Activated naive CD8-positive, alpha-beta T cell treated with anti-CD3 and anti-CD28 coated beads for 36 hours (primary cell): ENCODE measurements around the gene CALM3. TPM values are rescaled to one million over a fixed set of nuclear protein-coding genes. Genes with fewer than 3 reads are reported as not detected.
"Not testable (repeated sequence)": the region's sequence is repeated elsewhere in the genome, so short reads cannot be mapped to it uniquely, and the experiment has no call there.

Experiments
- DNase-seq: peaks from one replicate; pipeline ENCODE4 v3.0.0; 2021
- H3K27ac Mint-ChIP-seq: one replicate; pipeline ENCODE4 v1.8.0; 2022; ENCODE audit warnings: mild to moderate bottlenecking, moderate library complexity, mixed read lengths
- H3K27me3 Mint-ChIP-seq: one replicate; pipeline ENCODE4 v1.8.0; 2022; ENCODE audit warnings: mild to moderate bottlenecking, mixed read lengths
- H3K36me3 Mint-ChIP-seq: one replicate; pipeline ENCODE4 v1.8.0; 2021; ENCODE audit warnings: mild to moderate bottlenecking, mixed read lengths
- H3K4me1 Mint-ChIP-seq: one replicate; pipeline ENCODE4 v1.8.0; 2021; ENCODE audit warnings: mixed read lengths
- H3K4me3 Mint-ChIP-seq: one replicate; pipeline ENCODE4 v1.8.0; 2022; ENCODE audit warnings: mild to moderate bottlenecking, moderate library complexity, mixed read lengths
- H3K9me3 Mint-ChIP-seq: one replicate; pipeline ENCODE4 v1.8.0; 2022; ENCODE audit warnings: mixed read lengths
- total RNA-seq, 2 experiments: library from RNA; stranded (reverse); gene quantifications; one replicate each; pipeline ENCODE4 v1.2.3, GENCODE V29; 2021

The CALM3 gene
- total RNA-seq, result 100 to 1,000 TPM; 567 TPM

DNA sequence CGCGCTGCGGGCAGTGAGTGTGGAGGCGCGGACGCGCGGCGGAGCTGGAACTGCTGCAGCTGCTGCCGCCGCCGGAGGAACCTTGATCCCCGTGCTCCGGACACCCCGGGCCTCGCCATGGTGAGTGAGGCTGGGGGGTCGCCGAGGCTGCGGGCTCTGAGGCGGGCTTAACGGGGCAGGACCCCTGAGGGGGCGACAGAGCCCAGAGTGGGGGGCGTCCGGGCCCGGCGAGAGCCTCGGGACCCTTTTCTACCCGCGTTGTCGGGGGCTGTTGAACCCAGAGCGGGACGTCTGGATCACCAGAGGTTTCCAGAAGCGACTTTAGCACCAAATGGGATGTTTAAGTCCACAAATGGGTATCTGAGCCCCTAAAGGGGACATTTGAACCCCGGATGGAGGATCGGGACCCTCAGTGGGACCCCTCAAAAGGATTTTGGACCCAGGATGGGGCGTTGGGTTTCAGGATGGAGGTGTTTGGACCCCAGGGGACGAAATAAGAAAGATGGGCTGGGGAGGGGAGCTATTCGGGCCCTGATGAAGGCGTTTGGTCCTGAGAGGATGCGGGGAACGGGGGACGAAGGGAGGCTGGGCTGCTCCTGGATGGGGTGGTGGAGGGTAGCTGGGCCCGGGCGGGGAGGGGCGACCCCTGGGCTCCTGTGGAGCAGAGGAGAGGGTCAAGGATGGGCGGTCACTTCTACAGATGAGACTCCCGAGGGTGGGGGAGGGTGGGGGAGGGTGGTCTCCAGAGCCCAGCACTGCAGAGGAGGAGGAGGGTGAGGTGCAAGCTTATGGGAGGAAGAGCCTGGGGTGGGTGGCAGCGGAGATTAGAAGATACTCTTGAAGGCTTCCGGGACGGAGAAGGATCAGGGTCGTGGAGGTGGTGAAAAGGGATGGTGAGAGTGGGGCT, at the start of gene CALM3:
CALM3 (plus strand) TSS at position 13 of the 907 bp plus-strand sequence; CDS start at position 118, 105 bp downstream.
- no peak for DNase-seq
- peaks cover 34% of the 10 kb centered on the region for H3K36me3 Mint-ChIP-seq
- no peaks in the 10 kb centered on the region for H3K27me3 Mint-ChIP-seq
- peak within 1 kb of the TSS; percentile 96 for H3K4me3 Mint-ChIP-seq
- peaks cover 30% of the 10 kb centered on the region for H3K4me1 Mint-ChIP-seq
- peaks cover 11% of the 10 kb centered on the region for H3K9me3 Mint-ChIP-seq
- peak within 1 kb of the TSS; percentile 100 for H3K27ac Mint-ChIP-seq

- Mint-ChIP-seq H3K27me3 (peaks cover 11% of the 10 kb centered on the region), H3K9me3 (peaks cover 25% of the 10 kb centered on the region), H3K36me3 (peaks cover 6% of the 10 kb centered on the region), H3K4me1 (no peaks in the 10 kb centered on the region), H3K4me3 (no peak overlapping the region), H3K27ac (no peak overlapping the region)
- DNase-seq, result no peak
These were observed 48.2 kb upstream of the CALM3 start for GRCh38 chr19:46552891-46553290.

DNA sequence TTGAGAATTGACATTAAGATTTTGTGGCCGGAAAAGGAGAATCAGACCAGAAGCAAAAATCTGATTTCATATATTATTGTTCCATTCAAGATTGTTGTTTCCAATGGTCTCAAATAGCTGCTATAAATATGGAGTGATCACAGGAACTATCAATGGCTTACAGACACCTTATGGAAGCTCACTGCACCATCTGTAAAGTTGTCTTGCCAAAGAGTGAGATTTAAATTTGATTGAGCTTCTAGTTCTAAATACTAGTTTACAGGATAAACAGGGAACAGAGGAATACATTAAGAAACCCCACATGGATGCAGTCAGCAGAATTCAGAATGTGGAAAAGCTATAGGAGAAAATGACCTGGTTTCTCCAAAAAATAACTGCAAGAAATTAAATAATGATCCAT, 47.0 kb upstream of the CALM3 start:
- no peak for DNase-seq
- peaks cover 6% of the 10 kb centered on the region for H3K36me3 Mint-ChIP-seq
- H3K27me3 Mint-ChIP-seq, result peaks cover 11% of the 10 kb centered on the region
- no peaks in the 10 kb centered on the region for H3K4me1 Mint-ChIP-seq
- H3K27ac Mint-ChIP-seq, result no peak overlapping the region
- peaks cover 25% of the 10 kb centered on the region for H3K9me3 Mint-ChIP-seq
- H3K4me3 Mint-ChIP-seq, result no peak overlapping the region

- Mint-ChIP-seq H3K4me1 (no peaks in the 10 kb centered on the region), H3K27ac (no peak overlapping the region), H3K27me3 (peaks cover 11% of the 10 kb centered on the region), H3K36me3 (peaks cover 6% of the 10 kb centered on the region), H3K4me3 (no peak overlapping the region), H3K9me3 (peaks cover 15% of the 10 kb centered on the region)
- DNase-seq, result no peak
These were observed 45.4 kb upstream of the CALM3 start for GRCh38 chr19:46555628-46556280.

DNA sequence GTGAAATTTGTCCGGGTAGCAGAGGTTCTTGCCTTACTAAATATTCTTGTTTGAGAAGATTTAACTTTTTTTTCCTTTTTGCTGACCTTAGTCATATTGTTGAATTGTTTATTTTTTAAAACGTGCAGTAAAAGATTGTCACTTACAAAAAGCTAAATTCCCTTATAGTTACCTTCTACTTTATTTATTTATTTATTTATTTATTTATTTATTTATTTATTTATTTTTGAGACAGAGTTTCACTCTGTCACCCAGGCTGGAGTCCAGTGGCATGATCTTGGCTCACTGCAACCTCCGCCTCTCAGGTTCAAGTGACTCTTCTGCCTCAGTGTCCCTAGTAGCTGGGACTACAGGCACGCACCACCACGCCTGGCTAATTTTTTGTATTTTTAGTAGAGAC, 44.7 kb upstream of the CALM3 start:
- H3K9me3 Mint-ChIP-seq, H3K27ac Mint-ChIP-seq, DNase-seq, H3K4me1 Mint-ChIP-seq, H3K4me3 Mint-ChIP-seq, H3K36me3 Mint-ChIP-seq, H3K27me3 Mint-ChIP-seq: not testable (repeated sequence)

GRCh38 chr19:46559203-46559602, 41.9 kb upstream of the CALM3 start:
- peaks cover under 1% of the 10 kb centered on the region for H3K27me3 Mint-ChIP-seq
- peaks cover 2% of the 10 kb centered on the region for H3K36me3 Mint-ChIP-seq
- H3K9me3 Mint-ChIP-seq, result peaks cover 3% of the 10 kb centered on the region
- H3K4me3 Mint-ChIP-seq, result no peak overlapping the region
- DNase-seq, result no peak
- H3K27ac Mint-ChIP-seq, result no peak overlapping the region
- no peaks in the 10 kb centered on the region for H3K4me1 Mint-ChIP-seq

DNA sequence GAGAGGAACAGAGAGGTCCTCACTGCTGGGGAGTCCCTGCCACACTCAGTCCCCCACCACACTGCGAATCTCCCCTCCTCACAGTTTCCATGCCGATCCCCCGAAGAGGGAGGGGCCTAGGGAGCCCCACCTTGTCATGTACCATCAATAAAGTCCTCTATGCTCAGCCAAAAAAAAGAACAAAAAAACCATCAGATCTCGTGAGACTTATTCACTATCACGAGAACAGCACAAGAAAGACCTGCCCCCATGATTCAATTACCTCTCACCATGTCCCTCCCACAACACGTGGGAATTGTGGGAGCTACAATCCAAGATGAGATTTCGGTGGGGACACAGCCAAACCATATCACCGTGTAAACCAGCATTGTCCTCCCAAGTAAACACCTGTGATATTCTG, 41.5 kb upstream of the CALM3 start:
- H3K27me3 Mint-ChIP-seq, H3K4me1 Mint-ChIP-seq, H3K27ac Mint-ChIP-seq, DNase-seq, H3K4me3 Mint-ChIP-seq, H3K9me3 Mint-ChIP-seq, H3K36me3 Mint-ChIP-seq: not testable (repeated sequence)

GRCh38 chr19:46564701-46565100, 36.4 kb upstream of the CALM3 start:
- no peak for DNase-seq
- Mint-ChIP-seq H3K27ac (no peak overlapping the region), H3K36me3 (no peaks in the 10 kb centered on the region), H3K4me1 (no peaks in the 10 kb centered on the region), H3K9me3 (no peaks in the 10 kb centered on the region), H3K4me3 (no peak overlapping the region), H3K27me3 (no peaks in the 10 kb centered on the region)

- Mint-ChIP-seq H3K4me1 (peaks cover 7% of the 10 kb centered on the region), H3K36me3 (no peaks in the 10 kb centered on the region), H3K9me3 (no peaks in the 10 kb centered on the region), H3K4me3 (no peak overlapping the region), H3K27ac (no peak overlapping the region), H3K27me3 (peaks cover 7% of the 10 kb centered on the region)
- peak; percentile 18 for DNase-seq
These were observed 29.6 kb upstream of the CALM3 start for GRCh38 chr19:46571495-46571894.

DNA sequence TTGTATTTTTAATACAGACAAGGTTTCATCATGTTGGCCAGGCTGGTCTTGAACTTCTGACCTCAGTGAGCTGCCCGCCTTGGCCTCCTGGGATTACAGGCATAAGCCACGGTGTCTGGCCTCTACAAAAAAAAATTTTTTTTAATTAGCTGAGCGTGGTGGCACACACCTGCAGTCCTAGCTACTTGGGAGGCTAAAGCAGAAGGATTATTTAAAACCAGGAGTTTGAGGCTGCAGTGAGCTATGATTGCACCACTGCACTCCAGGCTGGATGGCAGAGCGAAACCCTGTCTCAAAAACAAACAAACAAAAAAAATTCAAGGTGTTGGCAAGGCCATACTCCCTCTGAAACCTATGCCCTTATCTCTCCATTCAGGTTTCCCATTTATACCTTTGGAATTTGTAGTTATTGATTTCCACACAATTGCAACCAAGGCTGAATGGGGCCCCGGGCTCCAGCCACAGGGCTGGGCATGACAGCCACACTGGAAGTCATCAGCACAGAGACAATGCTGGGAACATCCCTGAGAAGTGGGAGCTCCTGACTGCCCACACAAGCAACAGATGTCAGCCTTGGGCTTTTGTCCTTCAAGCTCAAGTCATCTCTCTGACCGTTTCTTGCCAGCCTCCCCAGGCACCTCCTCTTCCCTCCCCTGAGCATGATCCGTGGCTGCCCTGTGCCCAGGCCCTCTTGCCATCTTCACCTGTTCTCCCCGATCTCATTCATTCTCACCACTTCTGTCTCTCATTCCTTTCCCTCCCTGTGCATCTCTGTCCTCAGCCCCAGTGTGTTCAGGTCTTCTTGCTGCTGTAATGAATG, 27.2 kb upstream of the CALM3 start:
- no peak overlapping the region for H3K4me3 Mint-ChIP-seq
- H3K27ac Mint-ChIP-seq, result no peak overlapping the region
- H3K36me3 Mint-ChIP-seq, result no peaks in the 10 kb centered on the region
- H3K4me1 Mint-ChIP-seq, result peaks cover 7% of the 10 kb centered on the region
- DNase-seq, result no peak
- H3K9me3 Mint-ChIP-seq, result no peaks in the 10 kb centered on the region
- H3K27me3 Mint-ChIP-seq, result peaks cover 7% of the 10 kb centered on the region

DNA sequence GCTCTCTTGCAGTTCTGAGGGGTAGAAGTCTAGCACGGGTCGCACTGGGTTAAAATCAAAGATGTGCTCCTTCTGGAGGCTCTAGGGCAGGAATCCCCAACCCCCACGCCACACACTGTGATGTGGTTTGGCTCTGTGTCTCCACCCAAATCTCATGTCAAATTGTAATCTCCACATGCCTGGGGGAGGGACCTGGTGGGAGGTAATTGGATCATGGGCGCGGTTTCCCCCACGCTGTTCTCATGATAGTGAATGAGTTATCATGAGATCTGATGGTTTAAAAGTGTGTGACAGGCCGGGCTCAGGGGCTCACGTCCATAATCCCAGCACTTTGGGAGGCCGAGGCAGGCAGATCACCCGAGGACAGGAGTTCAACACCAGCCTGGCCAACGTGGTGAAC, 26.6 kb upstream of the CALM3 start:
- Mint-ChIP-seq H3K9me3 (no peaks in the 10 kb centered on the region), H3K27me3 (peaks cover 7% of the 10 kb centered on the region), H3K27ac (no peak overlapping the region), H3K36me3 (no peaks in the 10 kb centered on the region), H3K4me1 (peaks cover 12% of the 10 kb centered on the region), H3K4me3 (no peak overlapping the region)
- DNase-seq, result peak; percentile 45

DNA sequence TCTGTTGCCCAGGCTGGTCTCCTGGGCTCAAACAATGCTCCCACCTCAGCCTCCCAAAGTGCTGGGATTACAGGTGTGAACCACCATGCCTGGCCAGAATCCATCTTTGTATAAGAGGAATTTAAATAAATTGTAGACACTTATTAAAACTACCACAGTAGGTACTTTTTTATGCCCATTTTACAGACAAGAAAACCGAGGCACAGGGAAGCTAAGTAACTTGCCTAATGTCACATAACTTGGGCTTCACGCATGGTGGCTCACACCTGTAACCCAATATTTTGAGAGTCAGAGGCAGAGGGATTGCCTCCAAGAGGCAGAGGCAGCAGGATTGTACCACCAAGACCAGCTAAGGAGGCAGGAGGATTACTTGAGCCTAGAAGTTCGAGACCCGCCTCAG, 22.7 kb upstream of the CALM3 start:
- Mint-ChIP-seq H3K4me1 (peaks cover 13% of the 10 kb centered on the region), H3K27me3 (no peaks in the 10 kb centered on the region), H3K9me3 (no peaks in the 10 kb centered on the region), H3K36me3 (no peaks in the 10 kb centered on the region), H3K4me3 (no peak overlapping the region), H3K27ac (no peak overlapping the region)
- no peak for DNase-seq

DNA sequence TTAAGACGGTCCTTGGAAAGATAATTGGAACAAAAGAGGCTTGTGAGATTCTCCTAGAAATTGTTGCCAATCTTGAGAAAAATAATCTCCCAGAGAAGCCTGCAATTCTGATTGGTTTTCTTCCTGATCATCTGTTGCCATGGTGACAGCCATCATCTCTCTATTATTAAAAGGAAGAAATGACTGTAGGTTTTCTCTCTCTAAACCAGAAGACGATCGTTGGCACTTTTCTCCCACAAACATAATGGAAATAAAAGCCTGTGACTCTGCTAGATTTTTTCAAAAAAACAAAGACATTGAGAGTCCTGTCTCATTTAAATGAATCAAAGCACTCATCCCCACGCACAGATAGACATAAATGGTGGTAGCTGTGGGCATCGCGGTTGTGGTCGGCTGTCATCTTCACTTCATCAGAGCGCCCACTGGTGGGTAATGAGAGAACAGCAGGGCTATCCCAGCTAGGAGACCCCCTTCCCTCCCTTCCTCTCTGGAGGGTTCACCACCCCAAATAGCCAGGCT, 21.7 kb upstream of the CALM3 start:
- Mint-ChIP-seq H3K9me3 (no peaks in the 10 kb centered on the region), H3K36me3 (no peaks in the 10 kb centered on the region), H3K27me3 (no peaks in the 10 kb centered on the region), H3K4me1 (peaks cover 13% of the 10 kb centered on the region), H3K4me3 (no peak overlapping the region), H3K27ac (no peak overlapping the region)
- peak; percentile 48 for DNase-seq

DNA sequence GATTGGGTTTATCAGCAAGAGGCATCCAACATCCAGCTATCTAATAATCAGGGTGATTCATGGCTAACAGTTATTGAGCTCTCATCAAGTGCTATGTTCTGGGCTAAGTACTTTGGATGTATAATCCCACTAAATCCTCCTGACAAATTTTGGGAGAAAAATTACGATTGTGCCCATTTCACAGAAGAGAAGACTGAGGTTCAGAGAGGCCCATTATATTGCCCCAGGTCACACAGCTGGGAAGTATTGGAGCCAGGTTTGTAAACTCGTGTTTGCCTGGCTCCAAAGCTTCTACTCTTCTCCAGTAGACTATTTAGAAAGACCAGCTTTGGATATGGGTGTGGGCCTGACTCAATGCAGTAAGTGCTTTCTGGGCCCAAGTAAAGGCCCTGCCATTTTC, 20.9 kb upstream of the CALM3 start:
- H3K27me3 Mint-ChIP-seq, result no peaks in the 10 kb centered on the region

GRCh38 chr19:46585539-46585938, 15.6 kb upstream of the CALM3 start:
- H3K4me1 Mint-ChIP-seq, result peaks cover 4% of the 10 kb centered on the region
- no peaks in the 10 kb centered on the region for H3K36me3 Mint-ChIP-seq
- DNase-seq, result no peak
- H3K4me3 Mint-ChIP-seq, result no peak overlapping the region
- H3K9me3 Mint-ChIP-seq, result no peaks in the 10 kb centered on the region
- no peaks in the 10 kb centered on the region for H3K27me3 Mint-ChIP-seq
- no peak overlapping the region for H3K27ac Mint-ChIP-seq

More for the DNA sequence above, 20.9 kb upstream of the CALM3 start:
- Mint-ChIP-seq H3K27ac (no peak overlapping the region), H3K4me3 (no peak overlapping the region), H3K9me3 (no peaks in the 10 kb centered on the region), H3K4me1 (peaks cover 9% of the 10 kb centered on the region), H3K36me3 (no peaks in the 10 kb centered on the region)
- no peak for DNase-seq
